ENCODE data around the gene EXPH5.

EXPH5 gene

GRCh38 chr11:108501396-108501795 lies 92.2 kb downstream of the EXPH5 start:
- TF ChIP-seq CTCF (IDR thresholded peaks at IDR 0.05; ENCODE audit: insufficient read depth, missing control alignments) = no peak
- DNase-seq (ENCODE audit: insufficient read length, low spot score) (no peak), FAIRE-seq (no peak)

DNA sequence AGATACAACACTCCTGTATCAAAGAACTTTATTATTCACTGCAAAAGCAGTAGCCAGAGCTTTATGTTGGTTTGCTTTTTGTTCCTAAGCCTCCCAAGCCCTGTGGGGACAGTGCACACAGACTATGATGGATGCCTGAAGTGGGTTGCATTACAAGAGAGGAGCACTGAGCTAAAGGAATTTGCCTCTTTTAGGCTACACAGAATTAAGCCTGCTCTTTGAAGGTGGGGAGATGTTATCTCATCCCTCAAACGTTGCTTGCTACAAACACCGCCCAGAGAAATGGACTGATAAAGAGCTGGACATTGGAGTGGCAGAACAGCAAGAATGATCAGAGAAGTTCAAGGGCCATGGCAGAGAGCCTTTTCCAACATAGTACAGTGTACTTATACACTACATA lies 92.8 kb downstream of the EXPH5 start:
- no peak for TF ChIP-seq CTCF (IDR thresholded peaks at IDR 0.05; ENCODE audit: insufficient read depth, missing control alignments)
- DNase-seq (ENCODE audit: insufficient read length, low spot score) = no peak
- FAIRE-seq = no peak

DNA sequence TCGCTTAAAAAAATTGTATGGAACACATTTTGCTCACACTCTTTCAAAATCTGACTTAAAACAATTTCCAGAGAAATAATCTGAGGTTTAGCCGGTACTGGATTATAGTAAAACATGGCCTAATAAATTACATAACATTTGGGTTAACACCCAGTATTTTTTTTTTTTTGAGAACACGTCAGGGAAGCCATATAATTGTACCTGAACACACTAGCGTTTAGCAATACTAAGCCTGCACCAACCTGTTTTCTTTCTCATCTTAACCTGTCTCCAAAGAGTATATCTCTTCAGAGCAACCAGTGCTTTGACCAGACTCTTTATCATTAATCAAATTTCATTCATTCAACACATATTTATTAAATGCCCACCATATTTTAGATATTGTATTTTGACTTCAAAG lies 93.4 kb downstream of the EXPH5 start:
- DNase-seq (ENCODE audit: insufficient read length, low spot score) (no peak), FAIRE-seq (no peak)
- TF ChIP-seq CTCF (IDR thresholded peaks at IDR 0.05; ENCODE audit: insufficient read depth, missing control alignments) = no peak

DNA sequence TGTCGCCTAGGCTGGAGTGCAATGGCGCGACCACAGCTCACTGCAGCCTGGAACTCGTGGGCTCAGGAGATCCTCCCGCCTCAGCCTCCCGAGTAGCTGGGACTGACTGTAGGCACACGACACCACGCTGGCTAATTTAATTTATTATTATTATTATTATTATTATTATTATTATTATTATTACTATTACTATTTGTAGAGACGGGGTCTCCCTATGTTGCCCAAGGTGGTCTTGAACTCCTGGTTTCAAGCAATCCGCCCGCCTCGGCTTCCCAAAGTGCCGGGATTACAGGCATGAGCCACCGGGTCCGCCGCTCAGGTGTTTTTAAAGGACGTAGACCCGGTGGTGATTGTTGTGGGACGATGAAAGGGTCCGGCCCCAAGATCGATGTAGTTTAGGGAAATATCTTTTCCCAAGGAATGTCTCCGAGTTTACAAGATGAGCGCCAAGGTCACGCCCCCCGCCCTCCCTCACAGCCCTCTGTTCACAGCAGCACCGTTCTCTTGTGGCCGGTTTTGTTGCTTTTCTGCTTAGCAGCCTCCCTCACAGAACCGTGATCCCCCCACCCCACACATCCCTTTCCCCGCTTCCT lies 94.7 kb downstream of the EXPH5 start:
- DNase-seq (ENCODE audit: insufficient read length, low spot score) (no peak), FAIRE-seq (no peak)
- TF ChIP-seq CTCF (IDR thresholded peaks at IDR 0.05; ENCODE audit: insufficient read depth, missing control alignments) = no peak

DNA sequence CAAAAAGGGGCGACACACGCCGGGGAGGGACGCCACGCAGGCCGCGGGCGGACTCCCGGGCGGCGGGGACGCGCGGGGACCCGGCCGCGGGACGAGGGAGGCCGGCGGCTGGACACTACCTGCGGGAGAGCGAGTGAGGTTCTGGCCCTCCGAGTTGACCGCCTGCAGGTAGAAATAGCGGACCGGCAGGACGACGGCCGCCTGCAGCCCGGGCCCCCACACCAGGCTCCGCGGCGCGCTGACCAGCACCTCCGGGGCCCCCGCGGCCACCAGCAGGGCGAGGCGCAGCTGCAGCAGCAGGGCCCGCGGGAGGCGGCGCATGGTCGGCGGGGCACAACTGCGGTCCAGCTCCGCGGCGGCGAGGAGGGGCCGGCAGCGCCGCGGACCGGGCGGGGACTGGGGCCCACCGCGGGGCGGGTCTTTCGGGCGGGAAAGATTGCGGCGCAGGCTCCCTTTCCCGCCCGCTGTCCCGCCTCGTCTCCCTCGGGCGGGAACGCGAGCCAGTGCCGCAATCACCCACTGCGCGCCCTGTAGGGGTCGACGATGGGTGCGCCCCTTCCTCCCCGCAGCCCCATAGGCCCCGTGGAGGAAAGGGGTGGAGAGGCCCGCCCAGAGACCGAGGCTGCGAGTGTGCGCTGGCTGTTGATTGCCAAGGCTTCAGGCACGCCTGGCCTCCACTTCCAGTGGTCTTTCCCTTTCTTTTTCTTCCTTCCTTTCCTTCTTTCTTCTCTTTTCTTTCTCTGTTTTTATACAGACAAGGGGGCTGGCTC lies 95.3 kb downstream of the EXPH5 start, which contains the start of gene POGLUT3:
Gene POGLUT3, minus strand, starts transcription at position 339 of the 770 bp plus-strand sequence. Its CDS starts 18 bp downstream, at position 321.
- no peak for TF ChIP-seq CTCF (IDR thresholded peaks at IDR 0.05; ENCODE audit: insufficient read depth, missing control alignments)
- no peak for FAIRE-seq
- DNase-seq (ENCODE audit: insufficient read length, low spot score) = peak; percentile 37

DNA sequence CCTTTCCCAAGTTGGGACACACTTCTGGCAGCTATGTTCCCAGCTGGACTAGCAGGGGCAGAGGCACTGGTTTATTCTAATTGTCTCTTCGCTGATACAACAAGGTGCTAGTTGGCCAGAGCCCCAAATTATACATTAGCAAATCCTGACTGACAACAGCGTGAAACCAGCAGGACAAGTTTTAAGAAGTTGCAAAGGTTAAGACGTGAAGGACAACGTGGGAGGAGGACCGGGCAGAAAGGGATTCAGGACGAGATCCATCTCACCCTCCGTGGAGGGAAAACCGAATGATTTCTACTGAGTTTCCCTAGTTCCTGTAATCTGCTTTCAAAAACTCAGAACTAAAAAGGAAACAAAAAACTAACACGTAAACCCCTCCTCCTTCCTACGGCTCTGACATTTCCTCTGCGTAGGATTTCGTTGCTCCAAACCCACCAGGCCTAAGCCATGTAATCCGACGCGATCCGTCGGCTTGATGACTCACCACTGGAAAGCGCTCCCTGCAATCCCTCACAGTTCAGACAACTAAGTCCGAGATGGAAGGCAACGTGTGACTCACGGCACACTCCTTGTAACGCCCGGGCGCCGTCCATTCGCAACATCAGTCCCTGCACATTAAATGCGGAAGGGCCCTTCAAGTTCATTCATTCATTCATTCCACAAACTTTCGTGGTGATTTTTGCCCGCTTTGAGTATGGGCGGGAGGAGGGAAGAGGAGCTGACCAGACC lies 96.1 kb downstream of the EXPH5 start:
- TF ChIP-seq CTCF (IDR thresholded peaks at IDR 0.05; ENCODE audit: insufficient read depth, missing control alignments) = no peak
- FAIRE-seq = no peak
- DNase-seq (ENCODE audit: insufficient read length, low spot score) = peak; percentile 67
